ENCODE measurements around the gene POMP. TPM values are rescaled to one million over a fixed set of nuclear protein-coding genes. Genes with fewer than 3 reads are reported as not detected.

The POMP gene
- total and polyA plus RNA-seq, 7 experiments from 2014 or later: 18.8 to 97.0 (median 25.2) TPM

- Histone ChIP-seq H3K36me3 (ENCODE audit: control insufficient read depth in 2 of 3, insufficient read depth in 3 of 3, low read length in 3 of 3) (peaks cover 0 to 22% (median 4%) of the 10 kb centered on the region in 3 experiments), H3K27ac (ENCODE audit: low read depth, low read length) (no peak overlapping the region), H3K27me3 (ENCODE audit: control insufficient read depth in 2 of 2, insufficient read depth in 2 of 2, low read length in 2 of 2) (no peaks in the 10 kb centered on the region), H3K4me1 (ENCODE audit: control insufficient read depth in 2 of 2, insufficient read depth in 2 of 2, low read length in 2 of 2) (peaks cover 11 to 14% of the 10 kb centered on the region in 2 donors), H3K9me3 (ENCODE audit: control insufficient read depth in 2 of 3, low read length in 3 of 3) (no peaks in the 10 kb centered on the region), H3K4me3 (ENCODE audit: low read length) (no peak overlapping the region)
- Mint-ChIP-seq H3K9me3 (peaks cover 0 to 3% (median 0%) of the 10 kb centered on the region in 11 donors), H3K4me1 (peaks cover 27 to 49% (median 39%) of the 10 kb centered on the region in 7 donors), H3K4me3 (peak overlapping the region in 1 of 10 donors; percentile 28), H3K36me3 (peaks cover 9 to 39% (median 19%) of the 10 kb centered on the region in 5 donors), H3K27me3 (peaks cover 0 to 3% (median 0%) of the 10 kb centered on the region in 5 donors), H3K27ac (peak overlapping the region in 1 of 9 donors; percentile 67)
- DNase-seq (no peak), ATAC-seq (no peak)
- intact Hi-C loops (cut with micrococcal nuclease): loop anchor here (5.0 to 10.0 kb wide), 6 partner anchors 32 to 1290 kb away; partner anchors contain the start of genes FLT1 (in 1 of the 2) and GTF3A (in 1 of the 2)
- POLR2A ChIA-PET: no interaction called here
- CTCF ChIA-PET: no interaction called here
Measured at GRCh38 chr13:28714651-28715050, 55.7 kb downstream of the POMP start.

- Mint-ChIP-seq H3K4me3 (peak overlapping the region in 9 of 10 donors; percentile 29 to 97 (median 94)), H3K9me3 (peaks cover 0 to 3% (median 0%) of the 10 kb centered on the region in 11 donors), H3K27ac (peak overlapping the region in 4 of 9 donors; percentile 51 to 96 (median 82)), H3K36me3 (peaks cover 5 to 30% (median 13%) of the 10 kb centered on the region in 5 donors), H3K27me3 (peaks cover 0 to 3% (median 0%) of the 10 kb centered on the region in 5 donors), H3K4me1 (peaks cover 27 to 56% (median 40%) of the 10 kb centered on the region in 7 donors)
- Histone ChIP-seq H3K4me1 (ENCODE audit: control insufficient read depth in 2 of 2, insufficient read depth in 2 of 2, low read length in 2 of 2) (peaks cover 11 to 14% of the 10 kb centered on the region in 2 donors), H3K4me3 (ENCODE audit: low read length) (no peak overlapping the region), H3K27ac (ENCODE audit: low read depth, low read length) (no peak overlapping the region), H3K9me3 (ENCODE audit: control insufficient read depth in 2 of 3, low read length in 3 of 3) (no peaks in the 10 kb centered on the region), H3K27me3 (ENCODE audit: control insufficient read depth in 2 of 2, insufficient read depth in 2 of 2, low read length in 2 of 2) (no peaks in the 10 kb centered on the region), H3K36me3 (ENCODE audit: control insufficient read depth in 2 of 3, insufficient read depth in 3 of 3, low read length in 3 of 3) (peaks cover 0 to 12% (median 4%) of the 10 kb centered on the region in 3 experiments)
- CTCF ChIA-PET: no interaction called here
- no peak for DNase-seq
- intact Hi-C loops (cut with micrococcal nuclease): loop anchor here (5.0 to 10.0 kb wide), 6 partner anchors 34 to 1292 kb away; partner anchors contain the start of genes FLT1 (in 1 of the 2) and GTF3A (in 1 of the 2)
- POLR2A ChIA-PET: interaction anchor here (3.8 kb wide), 1 partner anchor 58 kb away, joined by 20 read pairs; the partner anchor contains the start of gene POMP
- no peak for ATAC-seq
Measured at GRCh38 chr13:28716511-28716910, 57.6 kb downstream of the POMP start.

- peaks cover 27 to 56% (median 40%) of the 10 kb centered on the region in 7 donors for H3K4me1 Mint-ChIP-seq
- ChIA-PET POLR2A (interaction anchor here (0.7 to 3.8 kb wide), 3 partner anchors 58 to 1900 kb away, joined by 3 to 20 read pairs (median 5); partner anchors contain the start of genes POMP and USPL1), CTCF (no interaction called here)
- peaks cover 0 to 3% (median 0%) of the 10 kb centered on the region in 11 donors for H3K9me3 Mint-ChIP-seq
- H3K9me3 ChIP-seq (ENCODE audit: control insufficient read depth in 2 of 3, low read length in 3 of 3): no peaks in the 10 kb centered on the region
- H3K27ac Mint-ChIP-seq: peak overlapping the region in 8 of 9 donors; percentile 53 to 96 (median 94)
- H3K4me1 ChIP-seq (ENCODE audit: control insufficient read depth in 2 of 2, insufficient read depth in 2 of 2, low read length in 2 of 2): peaks cover 11 to 14% of the 10 kb centered on the region in 2 donors
- ATAC-seq: no peak
- H3K36me3 ChIP-seq (ENCODE audit: control insufficient read depth in 2 of 3, insufficient read depth in 3 of 3, low read length in 3 of 3): peaks cover 0 to 8% (median 0%) of the 10 kb centered on the region in 3 experiments
- H3K27me3 Mint-ChIP-seq: peaks cover 0 to 9% (median 0%) of the 10 kb centered on the region in 5 donors
- H3K4me3 Mint-ChIP-seq: peak overlapping the region; percentile 69 to 97 (median 94)
- H3K4me3 ChIP-seq (ENCODE audit: low read length): no peak overlapping the region
- no peak overlapping the region for H3K27ac ChIP-seq (ENCODE audit: low read depth, low read length)
- H3K27me3 ChIP-seq (ENCODE audit: control insufficient read depth in 2 of 2, insufficient read depth in 2 of 2, low read length in 2 of 2): no peaks in the 10 kb centered on the region
- no peak for DNase-seq
- H3K36me3 Mint-ChIP-seq: peaks cover 5 to 25% (median 11%) of the 10 kb centered on the region in 5 donors
- intact Hi-C loops (cut with micrococcal nuclease): loop anchor here (5.0 to 10.0 kb wide), 6 partner anchors 35 to 1292 kb away; partner anchors contain the start of genes FLT1 (in 1 of the 2) and GTF3A (in 1 of the 2)
Measured at GRCh38 chr13:28717170-28717569, 58.2 kb downstream of the POMP start.

GRCh38 chr13:28718196-28718542, 59.2 kb downstream of the POMP start:
- Histone ChIP-seq H3K27me3 (ENCODE audit: control insufficient read depth in 2 of 2, insufficient read depth in 2 of 2, low read length in 2 of 2) (no peaks in the 10 kb centered on the region), H3K4me1 (ENCODE audit: control insufficient read depth in 2 of 2, insufficient read depth in 2 of 2, low read length in 2 of 2) (peaks cover 11 to 14% of the 10 kb centered on the region in 2 donors), H3K27ac (ENCODE audit: low read depth, low read length) (peak overlapping the region; percentile 78), H3K9me3 (ENCODE audit: control insufficient read depth in 2 of 3, low read length in 3 of 3) (no peaks in the 10 kb centered on the region), H3K4me3 (ENCODE audit: low read length) (peak overlapping the region; percentile 81), H3K36me3 (ENCODE audit: control insufficient read depth in 2 of 3, insufficient read depth in 3 of 3, low read length in 3 of 3) (peaks cover 0 to 8% (median 0%) of the 10 kb centered on the region in 3 experiments)
- peaks cover 0 to 10% (median 0%) of the 10 kb centered on the region in 5 donors for H3K27me3 Mint-ChIP-seq
- ATAC-seq (no peak), DNase-seq (no peak)
- H3K4me3 Mint-ChIP-seq: peak overlapping the region; percentile 89 to 97 (median 95)
- H3K36me3 Mint-ChIP-seq: peaks cover 2 to 18% (median 6%) of the 10 kb centered on the region in 5 donors
- POLR2A ChIA-PET: interaction anchor here (0.9 to 3.8 kb wide), 5 partner anchors 8 to 62 kb away, joined by 4 to 20 read pairs (median 5); partner anchors contain the start of gene POMP
- CTCF ChIA-PET: interaction anchor here (0.6 to 0.7 kb wide), 2 partner anchors 517 to 530 kb away, joined by 3 read pairs; no protein-coding TSS in a partner anchor
- peaks cover 27 to 53% (median 40%) of the 10 kb centered on the region in 7 donors for H3K4me1 Mint-ChIP-seq
- peak overlapping the region; percentile 90 to 97 (median 95) for H3K27ac Mint-ChIP-seq
- H3K9me3 Mint-ChIP-seq: peaks cover 0 to 3% (median 0%) of the 10 kb centered on the region in 11 donors
- intact Hi-C loops (cut with micrococcal nuclease): loop anchor here (1.0 to 10.0 kb wide), 10 partner anchors 10 to 1293 kb away; partner anchors contain the start of genes FLT1 (in 1 of the 2), GTF3A (in 1 of the 2), LNX2 (in 1 of the 2) and PAN3 (in 1 of the 2)

- Mint-ChIP-seq H3K4me3 (peak within 1 kb of the TSS; percentile 89 to 97 (median 95)), H3K27me3 (peaks cover 0 to 10% (median 0%) of the 10 kb centered on the region in 5 donors), H3K9me3 (peaks cover 0 to 3% (median 0%) of the 10 kb centered on the region in 11 donors), H3K36me3 (peaks cover 0 to 13% (median 3%) of the 10 kb centered on the region in 5 donors), H3K4me1 (peaks cover 27 to 48% (median 38%) of the 10 kb centered on the region in 7 donors), H3K27ac (peak within 1 kb of the TSS; percentile 90 to 97 (median 95))
- ChIA-PET POLR2A (interaction anchor here (0.9 to 3.8 kb wide), 5 partner anchors 9 to 63 kb away, joined by 4 to 20 read pairs (median 5); partner anchors contain the start of gene POMP), CTCF (interaction anchor here (0.6 to 0.7 kb wide), 2 partner anchors 518 to 531 kb away, joined by 3 read pairs; no protein-coding TSS in a partner anchor)
- intact Hi-C loops (cut with micrococcal nuclease): loop anchor here (1.0 to 10.0 kb wide), 13 partner anchors 10 to 1294 kb away; partner anchors contain the start of genes POMP (in 2 of the 2), FLT1 (in 1 of the 2), GTF3A (in 1 of the 2) and LNX2 (in 1 of the 2)
- H3K27ac ChIP-seq (ENCODE audit: low read depth, low read length): peak within 1 kb of the TSS; percentile 78
- DNase-seq: peak; percentile 94 to 97 (median 96)
- H3K27me3 ChIP-seq (ENCODE audit: control insufficient read depth in 2 of 2, insufficient read depth in 2 of 2, low read length in 2 of 2): no peaks in the 10 kb centered on the region
- peaks cover 11 to 14% of the 10 kb centered on the region in 2 donors for H3K4me1 ChIP-seq (ENCODE audit: control insufficient read depth in 2 of 2, insufficient read depth in 2 of 2, low read length in 2 of 2)
- no peaks in the 10 kb centered on the region for H3K9me3 ChIP-seq (ENCODE audit: control insufficient read depth in 2 of 3, low read length in 3 of 3)
- H3K4me3 ChIP-seq (ENCODE audit: low read length): peak within 1 kb of the TSS; percentile 81
- ATAC-seq: peak; percentile 99
- peaks cover 0 to 8% (median 0%) of the 10 kb centered on the region in 3 experiments for H3K36me3 ChIP-seq (ENCODE audit: control insufficient read depth in 2 of 3, insufficient read depth in 3 of 3, low read length in 3 of 3)
Measured at GRCh38 chr13:28718543-28719226, 59.8 kb downstream of the POMP start, which contains the start of gene SLC46A3. SLC46A3 (minus strand) TSS chr13:28718970; CDS start chr13:28717998, 972 bp downstream.

Data from naive thymus-derived CD4-positive, alpha-beta T cell (primary cell).